GM21786 (cell line): ENCODE results near the gene BDP1.
A peak's percentile ranks its signal among the peaks of the same experiment; 100 is the strongest.
"Not testable (repeated sequence)": the region's sequence is repeated elsewhere in the genome, so short reads cannot be mapped to it uniquely, and the experiment has no call there.

Experiments used
- ATAC-seq: cut with Tn5 transposase; IDR thresholded peaks from one replicate; pipeline ENCODE4 v1.9.1; 2021; ENCODE audit not compliant: unreplicated experiment

Gene BDP1

GRCh38 chr5:71569748-71570509 lies 114.5 kb downstream of the BDP1 start:
- no peak for ATAC-seq

GRCh38 chr5:71571811-71572210 lies 116.4 kb downstream of the BDP1 start:
- not testable (repeated sequence) for ATAC-seq

DNA sequence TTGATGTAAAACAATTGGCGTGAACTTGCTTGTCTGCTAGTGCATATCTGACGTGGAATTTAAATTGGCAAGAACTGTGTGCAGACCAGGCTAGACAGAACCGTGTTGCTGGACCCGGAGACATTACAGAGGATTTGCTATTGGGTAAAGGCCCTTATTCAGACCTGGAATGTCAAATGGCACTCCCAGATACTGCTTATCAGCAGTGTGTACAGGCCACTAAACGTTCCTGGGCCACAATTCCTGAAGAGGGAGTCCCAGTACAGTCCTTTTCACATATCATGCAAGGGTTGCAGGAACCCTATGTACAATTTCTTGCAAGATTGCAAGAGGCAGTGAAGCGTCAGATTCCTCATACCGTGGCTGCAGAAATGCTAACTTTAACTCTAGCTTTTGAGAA lies 118.1 kb downstream of the BDP1 start:
- ATAC-seq, result no peak

- not testable (repeated sequence) for ATAC-seq
Measured at GRCh38 chr5:71575588-71575987, 120.1 kb downstream of the BDP1 start.

GRCh38 chr5:71576241-71576640 lies 120.8 kb downstream of the BDP1 start:
- ATAC-seq, result no peak

- ATAC-seq, result not testable (repeated sequence)
Measured at GRCh38 chr5:71577839-71578238, 122.4 kb downstream of the BDP1 start.

GRCh38 chr5:71582945-71583584 lies 127.6 kb downstream of the BDP1 start:
- no peak for ATAC-seq

DNA sequence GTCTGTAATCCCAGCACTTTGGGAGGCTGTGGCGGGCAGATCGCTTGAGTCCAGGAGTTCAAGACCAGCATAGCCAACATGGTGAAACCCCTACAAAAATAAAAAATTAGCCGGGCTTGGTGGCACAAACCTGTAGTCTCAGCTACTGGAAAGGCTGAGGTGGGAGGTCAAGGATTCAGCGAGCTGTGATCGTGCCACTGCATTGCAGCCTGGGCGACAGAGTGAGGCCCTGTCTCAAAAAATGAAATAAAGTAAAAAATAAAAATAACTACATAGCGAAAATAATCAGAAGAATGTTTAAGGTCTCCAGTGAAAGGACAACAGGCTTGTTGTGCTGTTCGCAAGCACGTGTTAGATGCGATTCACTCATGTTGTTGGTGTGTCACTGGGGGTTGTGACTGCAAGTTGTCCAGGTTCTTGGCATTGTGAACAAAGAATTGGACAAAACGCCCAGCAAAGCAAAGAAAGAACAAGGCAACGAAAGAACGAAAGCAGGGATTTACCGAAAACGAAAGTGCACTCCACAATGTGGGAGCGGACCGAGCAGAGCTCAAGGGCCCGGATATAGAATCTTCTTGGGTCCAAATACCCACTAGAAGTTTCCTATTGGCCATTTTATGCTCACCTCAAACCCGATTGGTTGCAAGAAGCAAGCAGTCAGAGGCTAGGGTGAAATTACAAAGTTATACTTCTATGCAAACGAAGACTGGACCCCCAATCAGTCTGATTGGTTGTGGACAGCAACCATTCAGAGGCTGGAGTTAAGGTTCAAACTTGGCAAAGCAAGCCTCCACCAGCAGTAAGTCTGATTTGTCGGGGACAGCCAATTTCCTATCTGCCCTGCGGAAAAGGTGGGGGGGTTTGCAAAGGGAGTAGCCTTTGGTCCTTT lies 130.8 kb downstream of the BDP1 start:
- ATAC-seq, result no peak

DNA sequence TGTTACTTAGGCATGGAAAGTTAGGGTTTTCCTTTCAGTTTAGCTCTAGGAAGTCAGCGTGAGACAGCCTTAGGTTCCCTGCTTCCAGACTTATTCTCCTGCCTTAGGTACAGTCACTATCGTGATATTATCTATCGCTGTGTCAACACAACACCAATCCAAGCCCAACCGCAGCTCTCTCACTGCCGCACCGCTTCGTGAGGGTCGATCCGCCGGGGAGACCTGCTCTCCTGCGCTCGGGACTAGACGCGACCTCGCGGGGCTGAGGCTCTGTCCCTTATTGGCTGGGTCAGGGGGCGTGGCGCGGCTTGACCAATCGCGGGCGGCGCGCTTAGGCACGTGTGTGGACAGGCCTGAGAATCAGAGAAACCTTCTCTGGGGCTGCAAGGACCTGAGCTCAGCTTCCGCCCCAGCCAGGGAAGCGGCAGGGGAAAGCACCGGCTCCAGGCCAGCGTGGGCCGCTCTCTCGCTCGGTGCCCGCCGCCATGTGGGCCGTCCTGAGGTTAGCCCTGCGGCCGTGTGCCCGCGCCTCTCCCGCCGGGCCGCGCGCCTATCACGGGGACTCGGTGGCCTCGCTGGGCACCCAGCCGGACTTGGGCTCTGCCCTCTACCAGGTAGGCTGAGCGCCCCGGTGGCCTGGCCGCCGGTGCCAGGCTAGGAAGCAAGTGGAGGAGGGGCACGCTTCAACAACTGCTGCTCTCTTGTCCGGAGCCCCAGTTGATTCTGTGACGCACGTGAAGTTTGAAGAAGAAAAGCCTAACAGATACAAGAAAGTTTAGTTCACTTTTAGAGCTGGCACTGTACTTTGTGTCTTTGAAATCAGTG lies 131.7 kb downstream of the BDP1 start, which contains the start of gene MCCC2:
MCCC2 (plus strand) TSS at position 400 of the 825 bp plus-strand sequence; CDS start at position 486, 86 bp downstream.
- peak; percentile 99 for ATAC-seq

- ATAC-seq, result peak; percentile 2
Measured at GRCh38 chr5:71587766-71588532, 132.5 kb downstream of the BDP1 start.

DNA sequence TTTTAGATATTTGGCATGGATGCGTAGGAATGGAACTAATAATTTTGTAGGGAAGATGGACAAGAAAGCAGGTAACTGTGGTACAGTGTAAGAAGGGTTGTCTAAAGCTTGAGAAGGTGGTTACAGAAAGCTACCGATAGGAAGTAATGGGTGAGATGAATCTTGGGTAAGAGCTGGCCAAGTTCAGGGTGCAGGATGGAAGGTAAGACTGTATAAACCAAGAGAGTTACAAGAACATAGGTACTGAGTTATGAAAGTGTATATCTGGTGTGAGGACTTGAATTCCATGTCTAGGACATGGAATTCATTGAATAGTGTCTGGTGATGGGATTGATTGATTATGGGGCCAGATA lies 133.1 kb downstream of the BDP1 start:
- no peak for ATAC-seq

DNA sequence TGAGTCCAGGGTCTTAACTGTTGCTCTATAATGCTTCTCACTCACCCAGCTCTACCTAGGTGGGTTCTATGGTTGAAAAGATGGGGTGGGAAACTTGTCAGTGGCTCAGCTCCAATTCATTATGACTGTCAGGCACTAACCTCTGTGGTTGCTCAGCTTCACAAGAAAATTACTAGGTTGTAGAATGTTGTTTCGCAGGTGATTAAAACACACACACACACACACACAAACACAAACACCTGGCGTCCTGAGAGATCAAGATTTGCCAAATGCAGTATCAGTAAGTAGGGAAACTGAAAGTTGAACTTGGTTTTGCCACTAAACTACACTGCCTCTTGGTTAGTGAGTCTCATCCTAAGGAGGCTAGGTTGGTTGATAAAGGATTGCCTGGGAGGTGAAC lies 134.5 kb downstream of the BDP1 start:
- no peak for ATAC-seq

- no peak for ATAC-seq
Measured at GRCh38 chr5:71591100-71591499, 135.6 kb downstream of the BDP1 start.

DNA sequence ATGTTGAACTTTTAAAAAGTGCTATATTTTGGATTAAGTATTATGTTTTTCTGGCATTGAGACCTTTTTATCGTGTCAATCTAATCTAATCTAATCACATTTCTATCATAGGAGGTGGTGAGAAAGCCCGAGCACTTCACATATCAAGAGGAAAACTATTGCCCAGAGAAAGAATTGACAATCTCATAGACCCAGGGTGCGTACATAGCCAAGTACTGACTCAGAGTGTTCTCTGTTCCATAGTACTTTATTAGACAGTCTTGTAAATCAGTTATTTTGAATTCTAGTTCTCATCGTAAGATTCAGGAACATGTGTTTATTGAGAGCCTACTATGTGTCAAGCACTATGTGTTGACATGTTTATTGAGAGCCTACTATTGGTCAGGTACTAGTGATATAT lies 140.7 kb downstream of the BDP1 start:
- ATAC-seq, result no peak

GRCh38 chr5:71597001-71597400 lies 141.6 kb downstream of the BDP1 start:
- no peak for ATAC-seq

- no peak for ATAC-seq
Measured at GRCh38 chr5:71600783-71601182, 145.3 kb downstream of the BDP1 start.

GRCh38 chr5:71601222-71602026 lies 146.0 kb downstream of the BDP1 start:
- peak; percentile 92 for ATAC-seq

DNA sequence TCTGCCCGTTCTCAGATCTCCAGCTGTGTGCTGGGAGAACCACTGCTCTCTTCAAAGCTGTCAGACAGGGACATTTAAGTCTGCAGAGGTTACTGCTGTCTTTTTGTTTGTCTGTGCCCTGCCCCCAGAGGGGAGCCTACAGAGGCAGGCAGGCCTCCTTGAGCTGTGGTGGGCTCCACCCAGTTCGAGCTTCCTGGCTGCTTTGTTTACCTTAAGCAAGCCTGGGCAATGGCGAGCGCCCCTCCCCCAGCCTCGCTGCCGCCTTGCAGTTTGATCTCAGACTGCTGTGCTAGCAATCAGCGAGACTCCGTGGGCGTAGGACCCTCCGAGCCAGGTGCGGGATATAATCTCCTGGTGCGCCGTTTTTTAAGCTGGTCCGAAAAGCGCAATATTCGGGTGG lies 154.5 kb downstream of the BDP1 start:
- ATAC-seq, result not testable (repeated sequence)

DNA sequence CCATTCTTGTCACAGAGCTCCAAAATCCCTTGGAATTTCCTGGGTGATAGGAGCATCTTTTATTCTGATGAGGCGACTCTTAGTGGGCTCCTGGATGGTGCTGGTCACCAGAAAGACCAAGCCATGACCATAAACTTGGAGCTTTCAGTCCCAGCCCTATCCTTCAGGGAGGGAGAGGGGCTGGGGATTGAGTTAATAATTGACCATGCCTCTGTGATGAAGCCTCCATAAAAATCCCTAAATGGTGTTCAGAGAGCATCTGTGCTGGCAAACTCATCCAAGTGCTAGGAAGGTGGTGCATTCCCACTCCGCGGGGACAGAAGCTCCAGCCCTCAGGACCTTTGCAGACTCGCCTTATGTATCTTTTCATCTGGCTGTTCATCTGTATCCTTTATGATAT lies 160.4 kb downstream of the BDP1 start:
- no peak for ATAC-seq
